HL-60 (cell line): ENCODE data around the gene RILPL2.

ENCODE experiments used
- CTCF ChIP-seq: IDR thresholded peaks from one replicate; pipeline ENCODE4 v1.5.1; 2011; ENCODE audit warnings: low read length, control low read depth, inconsistent platforms; ENCODE audit not compliant: insufficient read depth
- GABPA ChIP-seq: IDR thresholded peaks from 2 replicates; pipeline ENCODE4 v1.6.1; 2012; ENCODE audit warnings: low read depth
- POLR2AphosphoS5 ChIP-seq: IDR thresholded peaks from 2 replicates; pipeline ENCODE4 v1.6.1; 2012; ENCODE audit warnings: low read depth

- TF ChIP-seq CTCF (no peak), GABPA (no peak), POLR2AphosphoS5 (no peak)
These were observed 42.3 kb upstream of the RILPL2 start for GRCh38 chr12:123478762-123479161.
